CD4-positive, alpha-beta T cell (primary cell): Measurements from ENCODE around the gene HDLBP. TPM values are rescaled to one million over a fixed set of nuclear protein-coding genes. Genes with fewer than 3 reads are reported as not detected.

Source experiments
- ATAC-seq: fragments of 200-7000 bp; cut with Tn5 transposase; one replicate; pipeline ENCODE4 v1.10.0; 2022; ENCODE audit warnings: mild to moderate bottlenecking; ENCODE audit not compliant: poor library complexity
- CTCF ChIA-PET: fragments of 350-600 bp; sonication (Branson Sonifier 250); formaldehyde crosslinking; loops from one replicate; lab custom pipeline; 2021; ENCODE audit warnings: antibody characterized with exemption, inconsistent platforms; lab: Charles Lee
- POLR2A ChIA-PET: fragments of 350-600 bp; sonication (Branson Sonifier 250); formaldehyde crosslinking; loops from one replicate; lab custom pipeline; 2021; ENCODE audit warnings: antibody characterized with exemption, inconsistent platforms; lab: Charles Lee
- DNase-seq, 14 experiments: peaks; one replicate each; pipeline ENCODE4 v3.0.0-alpha.2; 2013 to 2020; ENCODE audit warnings: mixed read lengths in 2 of 14
- H3K27ac ChIP-seq, 2 donors: one replicate each; pipeline versions ENCODE4 v1.5.1 to v1.7.0; 2013; ENCODE audit warnings: low read length in 2 of 2, low read depth in 1 of 2, mild to moderate bottlenecking in 1 of 2
- H3K27me3 ChIP-seq, 2 experiments: 1 replicate in 1 of 2; 2 replicates in 1 of 2; pipeline versions ENCODE4 v1.6.1 to v1.7.0; 2013; ENCODE audit warnings: low read length in 2 of 2, control low read depth in 1 of 2, mild to moderate bottlenecking in 1 of 2, moderate library complexity in 1 of 2; ENCODE audit not compliant: insufficient read depth in 2 of 2, control insufficient read depth in 1 of 2
- H3K36me3 ChIP-seq: one replicate; pipeline ENCODE4 v1.6.1; 2013; ENCODE audit warnings: low read length, control low read depth; ENCODE audit not compliant: insufficient read depth
- H3K4me1 ChIP-seq: one replicate; pipeline ENCODE4 v1.6.1; 2013; ENCODE audit warnings: low read length, control low read depth; ENCODE audit not compliant: insufficient read depth
- H3K4me3 ChIP-seq: one replicate; pipeline ENCODE4 v1.5.1; 2013; ENCODE audit warnings: mild to moderate bottlenecking, low read length, moderate library complexity
- H3K9me3 ChIP-seq, 2 experiments: 1 replicate in 1 of 2; 2 replicates in 1 of 2; pipeline versions ENCODE4 v1.6.1 to v1.7.0; 2013; ENCODE audit warnings: low read length in 2 of 2, mild to moderate bottlenecking in 2 of 2, control low read depth in 1 of 2, moderate library complexity in 1 of 2; ENCODE audit not compliant: control insufficient read depth in 1 of 2, insufficient read depth in 1 of 2
- H3K27ac Mint-ChIP-seq: one replicate; pipeline ENCODE4 v1.8.0; 2020; ENCODE audit warnings: mixed read lengths
- H3K27me3 Mint-ChIP-seq: one replicate; pipeline ENCODE4 v1.8.0; 2021; ENCODE audit warnings: mixed read lengths
- H3K36me3 Mint-ChIP-seq: one replicate; pipeline ENCODE4 v1.8.0; 2021; ENCODE audit warnings: low read depth, mixed read lengths
- H3K4me1 Mint-ChIP-seq: one replicate; pipeline ENCODE4 v1.8.0; 2021; ENCODE audit warnings: low read depth, mixed read lengths
- H3K4me3 Mint-ChIP-seq: one replicate; pipeline ENCODE4 v1.8.0; 2020; ENCODE audit warnings: mild to moderate bottlenecking, mixed read lengths
- H3K9me3 Mint-ChIP-seq: one replicate; pipeline ENCODE4 v1.8.0; 2020; ENCODE audit warnings: mixed read lengths
- intact Hi-C, 2 experiments: fragments of 100-400 bp; cut with DNase I in 1 of 2; cut with micrococcal nuclease in 1 of 2; formaldehyde crosslinking; loops; one replicate each; pipeline versions ENCODE4 v1.15.1 to v1.9.0; 2023 to 2025; cut with DNase I, micrococcal nuclease
- total RNA-seq, 174 experiments: library from RNA in 2 of 174; stranded (reverse) in 2 of 174; gene quantifications; one replicate each; pipeline ENCODE4 v1.2.3 and lab custom pipeline; 2021 to 2026
- TF ChIP-seq, protein P1 (sequence below): fragments of 200-600 bp; IDR thresholded peaks from one replicate; pipeline ENCODE4 v1.8.0; 2022; ENCODE audit warnings: antibody characterized with exemption, mild to moderate bottlenecking

HDLBP gene
- total RNA-seq, 2 experiments from 2014 or later: 82.0 to 97.9 TPM

DNA sequence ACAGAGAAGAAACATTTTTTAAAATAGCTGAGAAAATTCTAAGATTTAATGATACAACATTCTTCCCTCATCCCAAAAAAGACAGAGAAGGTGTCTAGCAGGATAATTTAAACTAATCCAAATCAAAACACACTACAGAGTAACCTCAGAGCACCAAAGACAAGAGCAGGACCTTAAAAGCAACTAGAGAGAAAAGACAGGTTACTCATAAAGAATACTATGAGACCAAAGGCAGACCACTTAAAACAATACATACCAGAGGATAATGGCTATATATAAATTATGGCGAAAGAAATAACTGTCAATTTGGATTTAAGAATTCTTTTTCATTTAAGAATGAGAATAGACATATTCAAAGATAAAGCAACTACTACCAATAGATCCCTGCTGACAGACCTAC, 40.0 kb downstream of the HDLBP start:
- POLR2A ChIA-PET: interaction anchor here (0.6 to 1.8 kb wide), 2 partner anchors 39 to 130 kb away, joined by 4 to 6 read pairs; no protein-coding TSS in a partner anchor
- H3K4me1 ChIP-seq: peaks cover 29% of the 10 kb centered on the region
- no peak for DNase-seq
- H3K4me3 Mint-ChIP-seq: no peak overlapping the region
- H3K4me1 Mint-ChIP-seq: peaks cover 48% of the 10 kb centered on the region
- no peak overlapping the region for H3K27ac ChIP-seq
- no peaks in the 10 kb centered on the region for H3K9me3 ChIP-seq
- no peaks in the 10 kb centered on the region for H3K27me3 ChIP-seq
- H3K27me3 Mint-ChIP-seq: no peaks in the 10 kb centered on the region
- intact Hi-C loops: no loop called here
- no peaks in the 10 kb centered on the region for H3K36me3 ChIP-seq
- no peak overlapping the region for H3K4me3 ChIP-seq
- TF ChIP-seq, protein P1, sequence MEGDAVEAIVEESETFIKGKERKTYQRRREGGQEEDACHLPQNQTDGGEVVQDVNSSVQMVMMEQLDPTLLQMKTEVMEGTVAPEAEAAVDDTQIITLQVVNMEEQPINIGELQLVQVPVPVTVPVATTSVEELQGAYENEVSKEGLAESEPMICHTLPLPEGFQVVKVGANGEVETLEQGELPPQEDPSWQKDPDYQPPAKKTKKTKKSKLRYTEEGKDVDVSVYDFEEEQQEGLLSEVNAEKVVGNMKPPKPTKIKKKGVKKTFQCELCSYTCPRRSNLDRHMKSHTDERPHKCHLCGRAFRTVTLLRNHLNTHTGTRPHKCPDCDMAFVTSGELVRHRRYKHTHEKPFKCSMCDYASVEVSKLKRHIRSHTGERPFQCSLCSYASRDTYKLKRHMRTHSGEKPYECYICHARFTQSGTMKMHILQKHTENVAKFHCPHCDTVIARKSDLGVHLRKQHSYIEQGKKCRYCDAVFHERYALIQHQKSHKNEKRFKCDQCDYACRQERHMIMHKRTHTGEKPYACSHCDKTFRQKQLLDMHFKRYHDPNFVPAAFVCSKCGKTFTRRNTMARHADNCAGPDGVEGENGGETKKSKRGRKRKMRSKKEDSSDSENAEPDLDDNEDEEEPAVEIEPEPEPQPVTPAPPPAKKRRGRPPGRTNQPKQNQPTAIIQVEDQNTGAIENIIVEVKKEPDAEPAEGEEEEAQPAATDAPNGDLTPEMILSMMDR: no peak
- ATAC-seq: no peak
- peaks cover 27% of the 10 kb centered on the region for H3K36me3 Mint-ChIP-seq
- H3K27ac Mint-ChIP-seq: no peak overlapping the region
- H3K9me3 Mint-ChIP-seq: peaks cover 6% of the 10 kb centered on the region
- CTCF ChIA-PET: interaction anchor here (0.9 kb wide), 1 partner anchor 8 kb away, joined by 3 read pairs; no protein-coding TSS in a partner anchor

GRCh38 chr2:241274127-241274526, 41.3 kb downstream of the HDLBP start:
- Histone ChIP-seq H3K4me1 (peaks cover 36% of the 10 kb centered on the region), H3K27me3 (no peaks in the 10 kb centered on the region), H3K9me3 (no peaks in the 10 kb centered on the region), H3K27ac (no peak overlapping the region), H3K4me3 (no peak overlapping the region), H3K36me3 (no peaks in the 10 kb centered on the region)
- H3K9me3 Mint-ChIP-seq: peaks cover 6% of the 10 kb centered on the region
- TF ChIP-seq, protein P1: no peak
- peaks cover 27% of the 10 kb centered on the region for H3K36me3 Mint-ChIP-seq
- DNase-seq: peak in 1 of 14 experiments; percentile 15
- H3K27ac Mint-ChIP-seq: peak overlapping the region; percentile 29
- peak overlapping the region; percentile 84 for H3K4me3 Mint-ChIP-seq
- ATAC-seq: no peak
- H3K4me1 Mint-ChIP-seq: peaks cover 49% of the 10 kb centered on the region
- POLR2A ChIA-PET: interaction anchor here (1.8 kb wide), 1 partner anchor 41 kb away, joined by 6 read pairs; no protein-coding TSS in a partner anchor
- intact Hi-C loops: loop anchor here in 1 of 2 experiments (5.0 kb wide), 1 partner anchor 38 kb away; no protein-coding TSS in a partner anchor
- no peaks in the 10 kb centered on the region for H3K27me3 Mint-ChIP-seq
- CTCF ChIA-PET: no interaction called here

DNA sequence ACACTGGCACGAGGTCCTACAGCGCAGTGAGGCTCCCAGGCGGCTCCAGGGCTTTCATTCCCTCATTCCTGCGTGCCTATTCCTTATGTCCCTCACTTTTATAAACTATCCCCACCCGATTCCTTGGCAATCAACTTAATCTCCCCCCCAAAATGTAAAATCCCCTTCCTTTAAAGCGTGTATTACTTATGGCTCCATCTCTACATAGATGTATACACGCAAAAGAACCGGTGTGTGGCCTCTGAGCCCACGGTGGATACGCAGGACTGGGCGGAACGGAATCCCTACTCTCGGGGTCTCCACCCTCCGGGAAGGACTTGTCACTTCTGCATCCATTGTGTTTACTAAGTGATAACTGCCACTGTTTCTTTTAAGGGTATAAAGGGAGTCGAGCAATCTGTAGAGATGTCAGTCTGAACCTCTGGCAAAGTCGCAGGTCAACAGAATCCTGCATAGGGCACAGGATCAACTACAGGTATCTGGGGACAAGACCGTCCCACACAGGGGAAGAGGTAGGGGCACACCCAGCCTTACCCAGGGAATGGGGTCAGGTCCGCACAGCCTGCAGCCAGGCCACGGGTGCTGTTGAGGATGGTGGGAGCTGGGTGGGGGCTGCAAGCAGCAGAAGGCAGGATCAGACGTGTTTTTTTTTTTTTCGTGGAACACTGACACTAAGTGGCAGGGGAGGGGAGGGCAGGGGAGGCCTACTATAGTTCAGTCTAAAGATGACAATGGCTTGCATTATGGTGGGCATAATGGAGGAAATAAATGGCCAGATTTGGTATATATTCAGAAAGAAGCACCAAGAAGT, 42.1 kb downstream of the HDLBP start:
- H3K27ac Mint-ChIP-seq: peak overlapping the region; percentile 29
- DNase-seq (peak in 2 of 14 experiments; percentile 13 to 30), ATAC-seq (no peak)
- H3K4me1 ChIP-seq: peaks cover 36% of the 10 kb centered on the region
- TF ChIP-seq, protein P1: no peak
- intact Hi-C loops: loop anchor here (2.0 to 5.0 kb wide), 3 partner anchors 27 to 41 kb away; partner anchors contain the start of genes HDLBP (in 1 of the 2) and SEPTIN2 (in 1 of the 2)
- no peaks in the 10 kb centered on the region for H3K9me3 ChIP-seq
- peak overlapping the region; percentile 84 for H3K4me3 Mint-ChIP-seq
- POLR2A ChIA-PET: no interaction called here
- peaks cover 6% of the 10 kb centered on the region for H3K9me3 Mint-ChIP-seq
- peaks cover 28% of the 10 kb centered on the region for H3K36me3 Mint-ChIP-seq
- peaks cover 49% of the 10 kb centered on the region for H3K4me1 Mint-ChIP-seq
- CTCF ChIA-PET: no interaction called here
- H3K27me3 Mint-ChIP-seq: no peaks in the 10 kb centered on the region
- peaks cover 4% of the 10 kb centered on the region for H3K36me3 ChIP-seq
- H3K4me3 ChIP-seq: peak overlapping the region; percentile 59
- H3K27ac ChIP-seq: no peak overlapping the region
- H3K27me3 ChIP-seq: no peaks in the 10 kb centered on the region
